VCaP (cell line): Measurements from ENCODE around the gene SERPINE1.
"Not testable (repeated sequence)": the region's sequence is repeated elsewhere in the genome, so short reads cannot be mapped to it uniquely, and the experiment has no call there.

Source experiments
- H3K27ac ChIP-seq: fragments of 450-650 bp; 2 replicates; pipeline ENCODE4 v1.5.1; 2017
- CTCF ChIP-seq: fragments of 450-650 bp; conservative IDR thresholded peaks from 2 replicates; pipeline ENCODE4 v1.5.1; 2017; ENCODE audit warnings: mild to moderate bottlenecking, moderate library complexity

Gene SERPINE1

GRCh38 chr7:101104193-101104713 is 22.7 kb upstream of the SERPINE1 start:
- H3K27ac ChIP-seq = no peak overlapping the region
- TF ChIP-seq CTCF = no peak

- H3K27ac ChIP-seq = no peak overlapping the region
- TF ChIP-seq CTCF = no peak
These were observed 22.1 kb upstream of the SERPINE1 start for GRCh38 chr7:101104799-101105198.

GRCh38 chr7:101105248-101105647 is 21.7 kb upstream of the SERPINE1 start:
- not testable (repeated sequence) for H3K27ac ChIP-seq

- no peak for TF ChIP-seq CTCF
- no peak overlapping the region for H3K27ac ChIP-seq
These were observed 20.5 kb upstream of the SERPINE1 start for GRCh38 chr7:101106386-101106785.

- no peak overlapping the region for H3K27ac ChIP-seq
- no peak for TF ChIP-seq CTCF
These were observed 18.5 kb upstream of the SERPINE1 start for GRCh38 chr7:101108330-101108857.

- TF ChIP-seq CTCF = no peak
- H3K27ac ChIP-seq = no peak overlapping the region
These were observed 17.9 kb upstream of the SERPINE1 start for GRCh38 chr7:101108961-101109360.

GRCh38 chr7:101109368-101109767 is 17.5 kb upstream of the SERPINE1 start:
- H3K27ac ChIP-seq = no peak overlapping the region
- TF ChIP-seq CTCF = no peak

- no peak overlapping the region for H3K27ac ChIP-seq
- TF ChIP-seq CTCF = no peak
These were observed 15.6 kb upstream of the SERPINE1 start for GRCh38 chr7:101111261-101111660.
